Islet of Langerhans (tissue), 1 donor: ENCODE data around the gene PKHD1.
A peak's percentile ranks its signal among the peaks of the same experiment; 100 is the strongest.

Experiments
- FAIRE-seq: peaks from one replicate; lab custom pipeline; 2011; peaks lifted over from hg19 to GRCh38; lab: Jason Lieb, UNC

Gene PKHD1

GRCh38 chr6:51678905-51679620 lies 408.4 kb downstream of the PKHD1 start:
- no peak for FAIRE-seq

GRCh38 chr6:51678274-51678673 lies 409.1 kb downstream of the PKHD1 start:
- no peak for FAIRE-seq

GRCh38 chr6:51675922-51676275 lies 411.5 kb downstream of the PKHD1 start:
- FAIRE-seq, result no peak

- FAIRE-seq, result no peak
These were observed 412.1 kb downstream of the PKHD1 start for GRCh38 chr6:51675020-51675921.

- no peak for FAIRE-seq
These were observed 423.9 kb downstream of the PKHD1 start for GRCh38 chr6:51663525-51663924.

GRCh38 chr6:51660767-51661166 lies 426.6 kb downstream of the PKHD1 start:
- no peak for FAIRE-seq

GRCh38 chr6:51657491-51657890 lies 429.9 kb downstream of the PKHD1 start:
- no peak for FAIRE-seq

GRCh38 chr6:51655517-51655916 lies 431.9 kb downstream of the PKHD1 start:
- no peak for FAIRE-seq

GRCh38 chr6:51654647-51655046 lies 432.8 kb downstream of the PKHD1 start:
- peak; percentile 33 for FAIRE-seq

GRCh38 chr6:51651132-51651817 lies 436.1 kb downstream of the PKHD1 start:
- no peak for FAIRE-seq

- FAIRE-seq, result no peak
These were observed 438.6 kb downstream of the PKHD1 start for GRCh38 chr6:51648774-51649173.

GRCh38 chr6:51648236-51648635 lies 439.2 kb downstream of the PKHD1 start:
- FAIRE-seq, result no peak

GRCh38 chr6:51644426-51644825 lies 443.0 kb downstream of the PKHD1 start:
- FAIRE-seq, result no peak

- FAIRE-seq, result no peak
These were observed 447.4 kb downstream of the PKHD1 start for GRCh38 chr6:51640021-51640420.

GRCh38 chr6:51633424-51633823 lies 454.0 kb downstream of the PKHD1 start:
- no peak for FAIRE-seq

- no peak for FAIRE-seq
These were observed 457.4 kb downstream of the PKHD1 start for GRCh38 chr6:51630011-51630410.

- FAIRE-seq, result no peak
These were observed 461.0 kb downstream of the PKHD1 start for GRCh38 chr6:51626391-51626790.

- FAIRE-seq, result no peak
These were observed 461.8 kb downstream of the PKHD1 start for GRCh38 chr6:51625566-51625965.

- FAIRE-seq, result no peak
These were observed 466.4 kb downstream of the PKHD1 start for GRCh38 chr6:51620971-51621370.

- no peak for FAIRE-seq
These were observed 468.2 kb downstream of the PKHD1 start for GRCh38 chr6:51619042-51619799.

- no peak for FAIRE-seq
These were observed 468.9 kb downstream of the PKHD1 start for GRCh38 chr6:51618563-51618962.

- FAIRE-seq, result no peak
These were observed 469.7 kb downstream of the PKHD1 start for GRCh38 chr6:51617751-51618150.
